Activated effector memory CD4-positive, alpha-beta T cell treated with anti-CD3 and anti-CD28 coated beads, Interleukin-2, amount 50 U/mL, for 16 hours (primary cell): ENCODE data around the gene CBR1.
"Not testable (repeated sequence)": the region's sequence is repeated elsewhere in the genome, so short reads cannot be mapped to it uniquely, and the experiment has no call there.

ENCODE experiments used
- DNase-seq: peaks from one replicate; pipeline ENCODE4 v3.0.0-alpha.2; 2020

Gene CBR1

GRCh38 chr21:36052860-36053714 is 16.7 kb upstream of the CBR1 start:
- DNase-seq, result no peak

DNA sequence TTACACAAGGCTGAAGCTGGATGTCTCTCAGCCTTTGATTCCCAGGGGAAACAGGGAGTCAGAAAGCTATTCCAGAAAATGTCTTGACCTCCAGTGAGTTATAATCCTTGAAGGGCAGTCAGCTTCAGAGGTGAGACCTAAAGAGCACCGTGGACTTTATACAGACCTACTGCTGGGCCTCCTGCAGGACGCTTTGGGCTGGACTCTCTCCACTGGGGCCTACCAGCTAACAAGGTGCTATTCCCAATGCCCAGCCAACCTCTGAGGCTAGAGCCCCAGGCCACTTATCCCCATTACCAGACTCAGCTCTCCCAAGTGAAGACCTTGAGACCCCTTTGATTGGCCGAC is 16.1 kb upstream of the CBR1 start:
- no peak for DNase-seq

- no peak for DNase-seq
Measured at GRCh38 chr21:36055551-36055950, 14.3 kb upstream of the CBR1 start.

DNA sequence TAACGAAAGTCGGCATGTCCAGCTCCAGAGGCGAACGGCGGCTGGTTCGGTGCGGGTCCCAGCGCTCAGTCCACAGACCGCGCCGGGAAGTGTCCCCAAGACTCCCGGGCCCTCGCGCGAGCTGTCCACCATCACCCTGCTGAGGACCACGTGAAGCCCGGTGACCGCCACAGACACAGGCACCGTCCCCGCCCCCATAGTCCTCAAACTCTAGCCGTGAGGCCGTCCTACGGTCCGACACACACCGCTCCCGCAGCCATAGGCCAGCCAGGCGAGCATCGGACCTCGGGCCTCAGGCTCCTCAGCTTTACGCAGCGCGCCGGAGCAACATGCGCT is 10.0 kb upstream of the CBR1 start:
- DNase-seq, result no peak

- peak; percentile 98 for DNase-seq
Measured at GRCh38 chr21:36060159-36060921, 9.5 kb upstream of the CBR1 start, which contains the start of gene SETD4. SETD4 (minus strand) TSS chr21:36060526; CDS start chr21:36058888, 1,638 bp downstream.

- no peak for DNase-seq
Measured at GRCh38 chr21:36061445-36061844, 8.4 kb upstream of the CBR1 start.

- no peak for DNase-seq
Measured at GRCh38 chr21:36063375-36064084, 6.3 kb upstream of the CBR1 start.

DNA sequence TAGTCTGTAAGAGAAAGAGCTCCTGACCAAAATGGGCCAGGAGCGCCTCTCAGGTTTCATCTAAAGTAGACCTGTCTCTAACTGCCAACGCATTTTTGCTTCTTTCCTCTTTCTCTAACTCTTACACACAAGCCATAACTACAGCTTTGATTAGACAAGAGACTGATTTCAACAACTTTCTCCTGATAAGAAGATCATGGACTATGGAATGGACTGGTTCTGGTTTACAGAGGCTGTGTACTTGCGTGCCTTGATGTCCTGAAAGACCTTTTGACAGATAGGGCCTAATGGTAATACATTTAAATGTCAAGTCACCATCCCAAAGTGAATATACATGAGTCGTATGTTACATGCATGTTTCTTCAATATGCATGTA is 5.8 kb upstream of the CBR1 start:
- no peak for DNase-seq

GRCh38 chr21:36065497-36066036 is 4.3 kb upstream of the CBR1 start:
- DNase-seq, result no peak

DNA sequence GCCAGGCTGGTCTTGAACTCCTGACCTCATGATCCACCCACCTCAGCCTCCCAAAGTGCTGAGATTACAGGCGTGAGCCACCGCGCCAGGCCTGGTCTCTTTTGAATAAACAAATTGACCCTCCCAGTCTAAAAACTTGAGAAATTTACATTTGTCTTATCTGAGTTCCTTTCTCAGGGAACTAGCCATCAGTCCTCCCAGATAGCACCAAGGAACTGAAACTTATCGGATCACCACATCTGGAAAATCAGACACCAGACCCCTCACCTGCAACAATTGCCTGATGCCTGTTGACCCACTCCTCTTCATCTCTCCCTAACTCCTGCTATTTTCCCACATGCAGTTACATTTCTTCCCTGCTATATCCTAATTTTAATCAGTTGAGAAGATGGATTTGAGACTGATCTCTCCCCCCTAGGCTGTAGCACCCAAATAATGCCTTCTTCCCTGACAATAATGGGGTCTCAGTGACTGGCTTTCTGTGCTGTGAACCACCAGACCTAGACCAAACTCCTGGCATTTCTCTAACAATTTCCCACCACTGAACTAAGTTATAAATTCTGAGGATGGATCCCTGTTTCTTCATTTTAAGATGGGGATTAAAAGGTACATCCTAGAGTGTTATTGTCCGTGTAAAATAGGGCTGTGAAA is 951 bp upstream of the CBR1 start:
- DNase-seq, result no peak

DNA sequence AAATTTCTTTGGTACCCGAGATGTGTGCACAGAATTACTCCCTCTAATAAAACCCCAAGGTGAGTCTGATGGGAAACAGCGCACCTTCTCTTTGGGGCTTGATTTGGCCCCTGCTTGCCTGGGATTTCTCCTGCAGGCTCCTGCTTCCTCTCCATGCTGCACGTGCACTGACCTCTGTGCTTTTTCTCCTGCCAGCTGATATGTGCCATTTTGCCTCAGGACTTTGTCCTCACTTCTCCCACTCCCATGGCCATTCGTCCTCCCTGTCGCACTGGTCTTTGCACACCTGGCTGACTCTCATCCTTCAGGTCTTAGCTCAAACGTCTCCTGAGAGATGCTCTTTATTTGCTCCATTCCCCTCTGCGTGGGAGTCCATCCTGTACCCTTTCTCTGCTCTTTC is 1.2 kb downstream of the CBR1 start:
- DNase-seq, result no peak

DNA sequence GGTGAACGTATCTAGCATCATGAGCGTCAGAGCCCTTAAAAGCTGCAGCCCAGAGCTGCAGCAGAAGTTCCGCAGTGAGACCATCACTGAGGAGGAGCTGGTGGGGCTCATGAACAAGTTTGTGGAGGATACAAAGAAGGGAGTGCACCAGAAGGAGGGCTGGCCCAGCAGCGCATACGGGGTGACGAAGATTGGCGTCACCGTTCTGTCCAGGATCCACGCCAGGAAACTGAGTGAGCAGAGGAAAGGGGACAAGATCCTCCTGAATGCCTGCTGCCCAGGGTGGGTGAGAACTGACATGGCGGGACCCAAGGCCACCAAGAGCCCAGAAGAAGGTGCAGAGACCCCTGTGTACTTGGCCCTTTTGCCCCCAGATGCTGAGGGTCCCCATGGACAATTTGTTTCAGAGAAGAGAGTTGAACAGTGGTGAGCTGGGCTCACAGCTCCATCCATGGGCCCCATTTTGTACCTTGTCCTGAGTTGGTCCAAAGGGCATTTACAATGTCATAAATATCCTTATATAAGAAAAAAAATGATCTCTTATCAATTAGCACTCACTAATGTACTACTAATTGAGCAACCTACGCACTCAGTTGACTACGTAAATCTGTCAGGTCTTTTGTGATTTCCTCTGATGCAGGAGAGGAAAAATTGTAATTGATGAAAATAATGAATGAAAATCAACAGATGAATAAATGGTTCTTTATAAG is 2.8 kb downstream of the CBR1 start:
- DNase-seq, result no peak

DNA sequence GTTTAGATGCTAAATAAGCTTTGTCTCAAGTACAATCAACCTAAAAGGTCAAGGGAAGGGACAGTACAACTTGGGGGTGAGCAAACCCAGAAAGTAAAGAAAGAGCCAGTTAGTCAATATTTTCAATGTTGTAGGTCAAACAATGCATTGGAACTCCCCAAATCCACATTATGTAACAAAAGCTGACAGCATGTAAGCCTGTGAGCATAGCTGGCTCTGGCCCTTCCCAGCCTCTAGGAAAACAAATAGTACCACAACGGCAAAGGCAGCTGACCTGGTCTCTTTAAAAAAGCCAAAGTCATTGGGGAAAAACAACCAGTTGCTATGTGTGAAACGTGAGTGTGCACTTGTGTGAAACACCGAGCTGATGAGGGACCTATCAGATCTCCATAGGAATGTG is 3.4 kb downstream of the CBR1 start:
- no peak for DNase-seq

DNA sequence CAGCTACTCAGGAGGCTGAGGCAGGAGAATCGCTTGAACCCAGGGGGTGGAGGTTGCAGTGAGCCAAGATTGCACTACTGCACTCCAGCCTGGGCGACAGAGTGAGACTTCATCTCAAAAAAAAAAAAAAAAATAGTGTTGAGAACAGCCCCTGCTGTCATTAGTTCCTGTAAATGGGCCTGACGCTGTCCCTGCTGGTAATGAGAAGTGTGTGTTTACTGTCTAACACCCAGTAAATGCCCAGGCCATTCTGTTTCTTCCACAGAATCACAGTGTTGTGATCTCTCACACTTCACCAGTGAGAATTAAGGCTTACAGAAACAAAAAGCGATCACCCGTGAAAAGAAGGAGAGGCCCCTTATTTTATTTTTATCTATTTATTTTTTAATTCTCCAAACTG is 4.1 kb downstream of the CBR1 start:
- DNase-seq, result not testable (repeated sequence)

DNA sequence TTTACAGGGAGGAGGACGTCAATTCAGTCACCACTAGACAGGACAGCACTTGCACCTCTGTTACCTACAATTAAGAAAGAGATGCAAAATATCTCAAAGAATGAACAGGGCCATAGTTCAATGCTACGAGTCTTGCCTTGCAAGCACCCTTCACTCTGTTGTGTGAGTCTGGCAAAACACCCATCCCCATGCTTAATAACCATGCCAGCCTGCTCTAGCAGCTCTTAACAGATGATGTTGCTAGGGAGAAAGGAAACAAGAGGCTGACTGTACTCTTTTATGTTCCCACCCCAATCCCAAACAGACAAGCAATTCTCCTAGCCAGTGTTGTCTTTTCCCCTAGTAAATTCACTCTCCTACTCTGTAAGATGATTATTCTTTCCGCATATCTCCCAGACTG is 5.3 kb downstream of the CBR1 start:
- DNase-seq, result no peak

- DNase-seq, result no peak
Measured at GRCh38 chr21:36075953-36076352, 6.1 kb downstream of the CBR1 start.

DNA sequence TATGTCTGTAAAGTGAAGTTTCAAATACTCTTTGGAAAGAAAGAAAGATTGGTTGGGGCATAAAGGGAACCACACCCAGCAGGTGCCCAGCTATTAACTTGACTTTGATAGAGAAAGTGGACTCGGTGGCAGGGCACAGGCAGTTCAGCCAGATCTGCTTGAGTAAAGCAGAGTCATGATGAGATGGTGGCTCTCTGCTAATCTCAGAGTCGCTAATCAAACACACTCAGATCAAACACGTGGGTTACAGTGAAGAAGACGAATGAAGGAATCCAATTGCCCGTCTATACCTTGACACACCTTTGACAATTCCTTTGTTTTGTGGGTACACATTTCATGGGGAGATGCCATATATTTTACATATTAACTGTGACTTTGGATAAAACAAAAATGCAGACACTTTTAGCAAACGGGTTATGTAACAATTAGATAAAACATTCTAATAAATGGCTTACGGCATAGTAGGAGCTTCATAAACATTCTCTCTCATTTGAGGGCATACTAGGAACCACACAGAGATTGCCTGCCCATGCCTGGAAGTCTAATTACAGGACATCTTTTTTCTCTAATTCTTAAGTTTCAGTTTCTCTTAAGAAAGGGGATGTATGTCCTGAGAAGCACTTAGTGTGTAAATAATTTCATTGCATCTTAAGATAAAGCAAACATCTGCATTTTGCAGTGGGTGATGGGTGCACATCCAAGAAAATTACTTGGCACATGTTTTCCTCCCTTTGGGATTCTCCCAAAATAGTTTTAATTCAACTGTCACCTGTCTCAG is 7.2 kb downstream of the CBR1 start:
- DNase-seq, result no peak

DNA sequence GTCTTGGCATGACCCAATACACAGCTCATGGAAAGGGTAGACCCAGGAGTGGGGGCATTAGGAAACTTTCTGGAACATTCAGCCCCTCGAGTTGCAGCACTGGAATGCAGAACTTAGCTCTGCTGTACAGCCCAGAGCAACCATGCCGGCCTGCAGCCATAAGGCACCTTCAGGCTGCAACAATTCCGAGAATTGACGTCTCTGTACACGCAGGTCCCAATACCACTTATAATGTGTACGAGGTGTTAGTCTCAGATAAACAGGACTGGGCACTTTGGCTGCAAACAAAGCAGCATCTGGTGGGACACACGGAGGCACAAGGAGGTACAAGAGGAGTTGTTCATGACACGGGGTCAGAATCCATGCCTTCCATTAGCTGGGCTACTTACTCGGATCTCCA is 7.9 kb downstream of the CBR1 start:
- DNase-seq, result no peak

DNA sequence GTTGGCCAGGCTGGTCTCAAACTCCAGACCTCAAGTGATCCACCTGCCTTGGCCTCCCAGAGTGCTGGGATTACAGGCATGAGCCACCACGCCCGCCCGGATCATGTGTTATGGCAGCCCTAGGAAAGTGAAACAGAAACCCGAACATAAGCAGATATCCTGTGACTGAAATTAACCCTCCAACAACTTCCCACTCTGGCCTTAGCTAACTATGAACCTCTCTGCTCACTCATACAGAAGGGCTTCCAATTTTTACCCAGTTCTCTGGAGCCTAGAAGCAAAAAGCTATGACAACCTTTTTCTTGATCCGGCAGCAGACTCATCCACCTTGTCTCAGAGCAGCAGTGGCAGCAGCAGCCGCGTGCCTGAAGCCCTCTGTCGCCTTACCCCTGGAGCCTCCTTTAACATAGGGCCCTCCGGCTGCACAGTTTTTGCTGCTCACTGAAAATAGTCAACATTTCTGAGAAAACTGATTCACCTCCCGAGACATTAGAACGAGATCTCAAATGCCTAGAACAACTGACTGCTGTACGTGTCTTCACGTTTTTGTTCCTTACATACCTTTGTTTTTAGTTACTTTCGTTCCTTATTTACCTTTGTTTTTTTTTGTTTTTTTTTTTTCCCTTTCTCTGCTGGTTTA is 9.3 kb downstream of the CBR1 start:
- DNase-seq, result peak; percentile 73

- no peak for DNase-seq
Measured at GRCh38 chr21:36079671-36080070, 9.8 kb downstream of the CBR1 start.

DNA sequence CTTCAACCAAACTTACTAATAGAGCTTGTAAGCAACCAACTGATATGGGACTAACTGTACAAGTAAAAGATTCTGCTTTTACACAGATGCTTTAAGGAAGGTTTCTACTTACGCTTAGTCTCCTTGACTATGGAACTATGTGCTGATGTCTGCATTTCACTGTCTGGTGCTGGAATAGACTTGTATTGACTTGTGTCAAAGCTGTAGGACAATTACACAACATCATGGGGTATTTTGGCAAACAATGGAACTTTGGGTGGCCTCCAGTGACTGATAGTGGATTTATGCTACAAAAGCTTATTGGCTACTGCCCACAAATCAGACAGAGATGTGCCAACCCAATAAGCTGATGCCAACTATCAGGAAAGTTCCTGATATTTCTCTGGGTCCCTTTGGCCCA is 10.6 kb downstream of the CBR1 start:
- DNase-seq, result no peak
